ENCODE measurements around the gene CHRM3.
"Not testable (repeated sequence)": the region's sequence is repeated elsewhere in the genome, so short reads cannot be mapped to it uniquely, and the experiment has no call there.

CHRM3 gene

GRCh38 chr1:239386453-239387303 lies at the start of gene CHRM3:
CHRM3 (plus strand) TSS chr1:239386568; CDS start chr1:239907452, 520,884 bp downstream.
- peak in 1 of 2 donors; percentile 14 for DNase-seq (ENCODE audit: low read depth in 2 of 2)

GRCh38 chr1:239337799-239338430 lies 48.5 kb upstream of the CHRM3 start:
- no peak for DNase-seq (ENCODE audit: low read depth in 2 of 2)

DNA sequence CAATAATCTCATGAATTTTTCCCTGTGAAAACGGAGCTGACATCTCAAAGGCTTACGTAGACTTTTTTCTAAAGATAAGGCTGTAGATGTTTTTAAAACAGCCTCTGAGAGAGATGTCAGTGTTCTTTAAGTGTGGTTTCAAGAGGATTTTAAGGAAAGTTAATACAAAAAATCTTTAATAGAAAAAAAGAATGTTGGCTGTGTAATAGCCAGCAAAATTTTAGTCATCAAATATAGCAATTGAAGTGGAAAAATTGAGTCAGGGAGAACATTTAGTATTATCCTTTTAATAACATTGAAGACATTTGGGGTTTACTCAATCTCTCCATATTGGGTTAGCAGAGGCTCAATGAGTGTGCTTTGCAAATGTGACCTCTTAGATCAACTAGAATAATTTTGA lies 38.6 kb upstream of the CHRM3 start:
- no peak for DNase-seq (ENCODE audit: low read depth in 2 of 2)

- DNase-seq (ENCODE audit: low read depth in 2 of 2): no peak
Observed at GRCh38 chr1:239348635-239349353, 37.6 kb upstream of the CHRM3 start.

DNA sequence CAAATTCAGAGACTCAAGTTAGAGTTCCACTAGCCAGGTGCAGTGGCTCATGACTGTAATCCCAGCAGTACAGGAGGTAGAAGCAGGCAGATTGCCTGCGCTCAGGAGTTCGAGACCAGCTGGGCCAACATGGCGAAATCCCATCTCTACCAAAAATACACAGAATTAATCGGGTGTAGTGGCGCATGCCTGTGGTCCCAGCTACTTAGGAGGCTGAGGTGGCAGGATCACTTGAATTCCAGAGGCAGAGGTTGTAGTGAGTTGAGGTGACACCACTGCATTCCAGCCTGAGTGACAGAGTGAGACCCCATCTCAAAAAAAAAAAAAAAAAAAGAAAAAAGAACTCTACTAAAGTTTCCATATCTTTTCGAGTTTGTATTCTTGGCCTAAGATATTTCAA lies 36.7 kb upstream of the CHRM3 start:
- no peak for DNase-seq (ENCODE audit: low read depth in 2 of 2)

DNA sequence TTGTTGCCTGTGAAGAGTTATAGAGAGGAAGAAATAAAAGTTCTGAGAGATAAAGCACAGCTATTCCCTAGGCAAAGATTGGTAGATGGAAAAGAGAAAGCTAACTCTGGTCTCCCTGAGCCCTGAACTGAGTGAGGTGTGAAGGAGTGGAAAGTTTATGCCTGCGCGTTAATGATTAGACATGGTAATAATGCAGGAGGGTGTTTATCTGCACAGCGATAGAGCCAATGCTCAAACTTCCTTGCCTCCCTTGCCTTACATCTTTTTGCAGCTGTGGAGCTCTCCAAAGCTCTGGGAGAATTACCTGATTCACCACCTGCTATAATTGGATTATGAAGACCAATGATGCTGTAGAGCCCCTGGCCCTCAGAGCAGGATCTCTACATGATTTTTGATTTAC lies 32.8 kb upstream of the CHRM3 start:
- DNase-seq (ENCODE audit: low read depth in 2 of 2): no peak

DNA sequence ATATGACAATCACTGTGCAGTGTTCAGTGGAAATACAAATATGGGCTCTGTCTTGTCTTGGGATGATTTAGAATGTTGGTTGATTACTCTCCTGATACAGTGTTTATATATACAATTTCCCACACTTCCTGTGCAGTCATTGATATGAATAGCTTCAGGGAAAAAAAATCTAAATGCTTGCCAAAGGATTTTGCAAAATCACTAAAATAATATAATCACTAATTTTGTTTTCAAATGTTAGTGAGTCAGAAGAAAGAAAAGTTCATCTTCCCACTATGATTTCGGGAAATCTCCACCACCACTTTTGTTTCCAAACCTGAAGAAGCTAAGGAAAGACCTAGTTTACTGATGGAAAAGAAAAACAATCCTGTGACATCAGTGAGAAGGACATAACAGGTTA lies 32.1 kb upstream of the CHRM3 start:
- DNase-seq (ENCODE audit: low read depth in 2 of 2): no peak

GRCh38 chr1:239357867-239358266 lies 28.5 kb upstream of the CHRM3 start:
- no peak for DNase-seq (ENCODE audit: low read depth in 2 of 2)

DNA sequence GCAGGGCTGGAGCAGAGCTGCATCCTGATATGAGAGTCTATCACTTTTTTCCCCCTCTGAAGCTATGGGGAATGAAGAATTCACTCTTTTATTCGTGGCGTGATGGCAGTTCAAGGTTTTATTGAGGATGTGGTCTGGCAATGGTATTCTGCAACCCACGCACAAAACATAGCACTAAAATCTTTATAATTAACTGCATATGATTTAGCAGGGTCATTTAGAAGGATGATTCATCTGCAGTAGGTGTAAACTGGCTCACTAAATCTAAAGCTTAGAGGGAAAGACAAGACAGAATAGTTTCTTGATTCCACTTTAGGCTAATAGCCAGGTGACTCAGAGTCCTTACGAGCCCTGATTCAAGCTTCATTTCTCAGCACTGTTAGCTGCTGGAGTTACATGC lies 25.0 kb upstream of the CHRM3 start:
- no peak for DNase-seq (ENCODE audit: low read depth in 2 of 2)

DNA sequence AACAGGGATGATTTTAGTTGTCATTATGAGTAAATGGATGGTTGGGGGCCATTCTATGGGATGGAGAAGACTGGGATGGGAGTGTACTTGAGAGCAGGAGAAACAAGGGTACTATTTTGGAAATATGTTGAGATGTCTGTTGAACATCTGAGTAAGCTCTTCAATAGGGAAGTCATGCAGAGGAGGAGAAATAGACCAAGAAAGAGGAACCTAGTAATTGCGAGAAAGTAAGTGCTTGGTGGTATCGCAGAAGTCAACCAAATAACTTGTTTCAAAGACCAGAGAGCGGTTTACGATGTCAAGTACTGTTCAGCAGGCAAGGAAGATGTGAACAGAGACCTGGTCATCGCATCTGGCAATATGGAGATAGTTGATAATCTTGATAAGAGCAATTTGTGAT lies 22.4 kb upstream of the CHRM3 start:
- DNase-seq (ENCODE audit: low read depth in 2 of 2): no peak

DNA sequence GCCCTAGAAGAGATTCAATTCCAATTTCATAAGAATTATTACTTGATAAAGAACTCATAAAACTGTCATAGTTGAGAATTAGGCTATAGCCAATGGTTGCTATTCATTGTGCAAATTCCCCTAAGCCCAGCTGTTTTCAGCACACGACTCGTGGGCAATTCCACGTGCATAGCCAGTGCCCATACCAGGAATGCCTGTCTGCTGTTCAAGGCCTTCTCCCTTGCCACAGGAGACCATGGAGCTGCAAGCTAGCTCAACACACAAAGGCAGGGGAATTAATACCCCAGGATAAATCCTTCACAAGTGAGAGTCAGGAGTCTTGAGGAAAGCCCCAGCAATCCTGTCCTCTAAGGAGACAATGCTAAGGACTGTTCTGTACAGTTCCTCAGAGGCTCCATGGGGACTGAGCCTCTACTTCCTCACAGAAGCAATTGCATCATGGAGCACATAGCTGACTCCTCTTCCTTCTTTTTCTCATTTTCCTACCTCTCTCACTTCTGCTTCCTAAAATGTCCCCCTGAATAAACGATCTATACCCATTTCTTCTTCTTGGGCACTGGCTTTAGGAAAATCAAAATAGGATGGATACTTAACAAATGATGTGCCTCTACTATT lies 19.1 kb upstream of the CHRM3 start:
- DNase-seq (ENCODE audit: low read depth in 2 of 2): no peak

GRCh38 chr1:239368436-239369109 lies 17.8 kb upstream of the CHRM3 start:
- no peak for DNase-seq (ENCODE audit: low read depth in 2 of 2)

DNA sequence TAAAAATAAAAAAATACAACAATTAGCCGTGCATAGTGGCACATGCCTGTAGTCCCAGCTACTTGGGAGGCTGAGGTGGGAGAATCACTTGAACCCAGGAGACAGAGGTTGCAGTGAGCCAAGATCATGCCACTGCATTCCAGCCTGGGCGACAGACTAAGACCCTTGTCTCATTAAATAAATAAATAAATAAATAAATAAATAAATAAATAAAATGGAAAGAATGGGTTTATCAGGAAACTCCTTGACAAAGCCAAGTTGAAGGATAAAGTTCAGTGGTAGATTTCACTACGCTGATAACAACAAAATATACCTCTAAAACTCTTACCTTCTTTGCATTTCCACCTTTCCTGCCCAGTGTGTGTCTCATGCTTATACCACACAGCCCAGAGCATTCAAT lies 15.5 kb upstream of the CHRM3 start:
- DNase-seq (ENCODE audit: low read depth in 2 of 2): not testable (repeated sequence)

DNA sequence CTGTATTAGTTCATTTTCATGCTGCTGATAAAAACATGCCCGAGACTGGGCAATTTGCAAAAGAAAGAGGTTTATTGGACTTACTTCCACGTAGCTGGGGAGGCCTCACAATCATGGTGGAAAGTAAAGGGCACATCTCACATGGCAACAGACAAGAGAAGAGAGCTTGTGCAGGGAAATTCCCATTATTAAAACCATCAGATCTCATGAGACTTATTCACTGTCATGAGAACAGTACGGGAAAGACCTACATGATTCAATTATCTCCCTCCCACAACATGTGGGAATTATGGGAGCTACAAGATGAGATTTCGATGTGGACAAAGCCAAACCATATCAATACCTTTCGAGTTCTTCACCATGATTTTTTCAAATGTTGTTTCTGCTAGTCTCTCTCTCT lies 3.7 kb upstream of the CHRM3 start:
- no peak for DNase-seq (ENCODE audit: low read depth in 2 of 2)

DNA sequence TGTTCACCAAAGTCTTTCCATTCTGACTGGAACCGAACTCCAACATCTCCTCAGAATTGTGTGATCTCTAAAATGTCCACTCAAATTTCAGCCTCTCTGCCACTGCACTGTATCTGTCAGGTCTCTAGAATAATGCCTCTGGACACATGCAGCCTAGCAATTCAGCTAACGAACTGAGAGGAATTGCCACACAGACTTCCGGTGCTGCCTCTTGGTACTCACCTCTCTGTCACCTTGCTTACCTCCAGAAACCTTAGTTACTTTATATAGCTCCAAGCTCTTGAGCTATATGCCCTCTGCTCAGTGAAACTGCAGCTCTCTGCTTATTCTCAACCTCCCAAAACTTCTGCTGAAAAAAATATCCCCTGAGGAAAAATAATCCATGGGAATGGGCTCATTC lies 2.7 kb upstream of the CHRM3 start:
- no peak for DNase-seq (ENCODE audit: low read depth in 2 of 2)

DNA sequence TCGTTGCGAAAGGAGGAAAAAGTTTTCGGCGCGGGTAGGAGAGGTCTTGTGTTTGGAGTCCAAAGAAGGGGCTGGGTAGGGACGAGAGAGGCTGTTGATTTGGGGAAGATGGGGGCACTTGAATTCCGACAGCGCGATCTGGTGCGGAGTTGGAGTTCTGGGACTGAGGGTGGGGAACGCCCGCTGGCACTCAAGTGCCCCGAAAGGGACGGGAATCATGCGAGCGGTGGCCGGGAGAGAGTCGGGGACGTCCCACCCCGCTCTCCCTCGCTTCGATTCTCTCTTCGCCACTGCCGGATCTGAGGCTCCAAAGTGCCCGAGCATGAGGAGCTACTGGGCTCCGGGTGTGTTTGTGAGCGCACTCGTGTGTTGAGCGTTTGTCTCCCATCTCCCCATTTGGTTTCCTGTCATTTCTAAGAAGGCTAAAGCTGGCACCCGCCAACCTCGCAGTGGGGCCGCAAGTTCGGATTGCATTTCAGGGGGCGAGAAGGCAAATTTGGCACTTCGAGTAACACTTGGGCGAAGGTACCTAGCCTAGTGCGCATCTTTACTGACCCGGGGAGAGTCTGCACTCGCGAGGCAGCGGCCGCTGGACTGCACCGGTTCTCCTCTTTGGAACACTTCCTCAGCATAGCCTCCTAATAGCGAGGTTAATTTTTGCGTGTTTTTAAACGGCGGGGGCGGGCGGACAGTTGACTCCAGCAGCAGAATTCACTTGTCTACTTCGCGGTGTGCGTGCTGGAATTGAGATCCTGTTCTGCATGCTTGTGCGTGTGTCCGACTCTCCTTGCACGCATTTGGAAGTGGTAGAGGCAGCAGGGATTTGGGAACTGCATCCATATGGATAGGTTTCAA lies 1.2 kb downstream of the CHRM3 start:
- no peak for DNase-seq (ENCODE audit: low read depth in 2 of 2)

- DNase-seq (ENCODE audit: low read depth in 2 of 2): no peak
Observed at GRCh38 chr1:239388159-239388485, 1.8 kb downstream of the CHRM3 start.

DNA sequence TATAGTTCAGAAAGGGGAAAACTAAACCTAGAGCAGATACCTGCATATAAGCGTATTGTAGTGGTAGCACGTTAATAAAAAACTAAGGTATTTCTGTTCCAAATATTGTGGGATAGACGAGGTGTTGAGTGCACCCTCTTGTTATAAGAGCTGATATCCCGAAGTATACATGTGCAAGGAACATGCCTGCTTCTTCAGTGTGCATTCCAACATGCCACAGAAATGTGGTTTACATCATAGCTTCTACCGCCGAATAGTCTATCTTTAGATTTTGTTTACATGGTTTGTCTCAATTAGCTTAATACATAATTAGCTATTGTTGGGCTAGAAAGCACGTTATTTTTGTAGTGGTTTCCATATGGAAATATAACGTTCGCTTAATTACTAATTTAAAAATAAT lies 2.2 kb downstream of the CHRM3 start:
- no peak for DNase-seq (ENCODE audit: low read depth in 2 of 2)

GRCh38 chr1:239389703-239390102 lies 3.3 kb downstream of the CHRM3 start:
- DNase-seq (ENCODE audit: low read depth in 2 of 2): no peak

GRCh38 chr1:239392271-239392670 lies 5.9 kb downstream of the CHRM3 start:
- no peak for DNase-seq (ENCODE audit: low read depth in 2 of 2)

DNA sequence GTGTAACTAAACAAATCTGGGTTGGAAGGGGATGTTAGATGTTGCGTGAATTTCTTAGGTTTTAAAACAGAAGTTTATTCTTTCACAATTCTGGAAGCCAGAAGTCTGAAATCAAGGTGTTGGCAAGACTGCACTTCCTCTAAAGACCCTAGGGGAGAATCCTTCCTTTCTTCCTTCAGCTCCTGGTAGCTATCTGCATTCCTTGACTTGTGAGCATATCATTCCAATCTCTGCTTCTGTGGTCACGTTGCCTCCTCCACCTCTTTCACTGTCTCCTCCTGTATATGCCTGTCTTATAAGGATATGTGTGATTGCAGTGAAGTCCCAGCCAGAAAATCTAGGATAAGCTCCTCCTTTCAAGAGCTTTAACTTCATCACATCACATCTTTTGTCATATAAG lies 7.7 kb downstream of the CHRM3 start:
- DNase-seq (ENCODE audit: low read depth in 2 of 2): no peak
